AG04450 (cell line): ENCODE measurements around the gene LRP2. TPM values are rescaled to one million over a fixed set of nuclear protein-coding genes. Genes with fewer than 3 reads are reported as not detected.

ENCODE experiments used
- CTCF ChIA-PET: fragments of 300-600, 350-600 bp; formaldehyde crosslinking; extraction: SDS; loops from one replicate; lab custom pipeline; 2022; ENCODE audit warnings: antibody characterized with exemption, inconsistent platforms; lab: Charles Lee
- POLR2A ChIA-PET: fragments of 350-600 bp; formaldehyde crosslinking; extraction: SDS; loops from one replicate; lab custom pipeline; 2021; ENCODE audit warnings: antibody characterized with exemption, inconsistent platforms; lab: Yijun Ruan, JAX
- DNase-seq: peaks from one replicate; pipeline ENCODE4 v3.0.0-alpha.2; 2011; ENCODE audit warnings: low read depth, low spot score
- H3K27ac ChIP-seq: one replicate; pipeline ENCODE4 v1.5.1; 2012; ENCODE audit warnings: low read depth, low read length, control low read depth
- H3K27me3 ChIP-seq: one replicate; pipeline ENCODE4 v1.6.0; 2012; ENCODE audit warnings: low read length; ENCODE audit not compliant: control insufficient read depth, insufficient read depth
- H3K4me3 ChIP-seq: 2 replicates; pipeline ENCODE4 v1.5.1; 2011; ENCODE audit warnings: mild to moderate bottlenecking, low read depth, low read length, control low read depth
- H3K9me3 ChIP-seq: 2 replicates; pipeline ENCODE4 v1.5.1; 2012; ENCODE audit warnings: low read length; ENCODE audit not compliant: control insufficient read depth, insufficient read depth
- polyA plus RNA-seq: library from polyadenylated mRNA; depleted of rRNA; stranded (reverse); fragments of >200 nt; gene quantifications from 2 replicates; pipeline ENCODE4 v1.2.3, GENCODE V29; 2011
- TF ChIP-seq, protein P1 (sequence below): IDR thresholded peaks from 2 replicates; pipeline ENCODE4 v1.5.1; 2011; ENCODE audit warnings: low read depth, low read length, control low read depth, inconsistent platforms

Gene LRP2
- polyA plus RNA-seq, 1 experiment = not detected

GRCh38 chr2:169114056-169114455 lies 248.3 kb downstream of the LRP2 start:
- H3K4me3 ChIP-seq = no peak overlapping the region
- H3K27ac ChIP-seq = no peak overlapping the region
- DNase-seq = no peak
- ChIA-PET POLR2A (no interaction called here), CTCF (interaction anchor here (0.6 to 2.0 kb wide), 2 partner anchors 18 to 283 kb away, joined by 8 to 9 read pairs; no protein-coding TSS in a partner anchor)
- H3K9me3 ChIP-seq = no peaks in the 10 kb centered on the region
- H3K27me3 ChIP-seq = no peaks in the 10 kb centered on the region
- TF ChIP-seq, protein P1, sequence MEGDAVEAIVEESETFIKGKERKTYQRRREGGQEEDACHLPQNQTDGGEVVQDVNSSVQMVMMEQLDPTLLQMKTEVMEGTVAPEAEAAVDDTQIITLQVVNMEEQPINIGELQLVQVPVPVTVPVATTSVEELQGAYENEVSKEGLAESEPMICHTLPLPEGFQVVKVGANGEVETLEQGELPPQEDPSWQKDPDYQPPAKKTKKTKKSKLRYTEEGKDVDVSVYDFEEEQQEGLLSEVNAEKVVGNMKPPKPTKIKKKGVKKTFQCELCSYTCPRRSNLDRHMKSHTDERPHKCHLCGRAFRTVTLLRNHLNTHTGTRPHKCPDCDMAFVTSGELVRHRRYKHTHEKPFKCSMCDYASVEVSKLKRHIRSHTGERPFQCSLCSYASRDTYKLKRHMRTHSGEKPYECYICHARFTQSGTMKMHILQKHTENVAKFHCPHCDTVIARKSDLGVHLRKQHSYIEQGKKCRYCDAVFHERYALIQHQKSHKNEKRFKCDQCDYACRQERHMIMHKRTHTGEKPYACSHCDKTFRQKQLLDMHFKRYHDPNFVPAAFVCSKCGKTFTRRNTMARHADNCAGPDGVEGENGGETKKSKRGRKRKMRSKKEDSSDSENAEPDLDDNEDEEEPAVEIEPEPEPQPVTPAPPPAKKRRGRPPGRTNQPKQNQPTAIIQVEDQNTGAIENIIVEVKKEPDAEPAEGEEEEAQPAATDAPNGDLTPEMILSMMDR = no peak

- ChIA-PET POLR2A (no interaction called here), CTCF (interaction anchor here (0.7 to 2.0 kb wide), 2 partner anchors 19 to 26 kb away, joined by 3 to 9 read pairs; no protein-coding TSS in a partner anchor)
- Histone ChIP-seq H3K27ac (no peak overlapping the region), H3K4me3 (no peak overlapping the region), H3K27me3 (no peaks in the 10 kb centered on the region), H3K9me3 (no peaks in the 10 kb centered on the region)
- no peak for DNase-seq
- TF ChIP-seq, protein P1 = no peak
Measured at GRCh38 chr2:169112841-169113240, 249.5 kb downstream of the LRP2 start.

DNA sequence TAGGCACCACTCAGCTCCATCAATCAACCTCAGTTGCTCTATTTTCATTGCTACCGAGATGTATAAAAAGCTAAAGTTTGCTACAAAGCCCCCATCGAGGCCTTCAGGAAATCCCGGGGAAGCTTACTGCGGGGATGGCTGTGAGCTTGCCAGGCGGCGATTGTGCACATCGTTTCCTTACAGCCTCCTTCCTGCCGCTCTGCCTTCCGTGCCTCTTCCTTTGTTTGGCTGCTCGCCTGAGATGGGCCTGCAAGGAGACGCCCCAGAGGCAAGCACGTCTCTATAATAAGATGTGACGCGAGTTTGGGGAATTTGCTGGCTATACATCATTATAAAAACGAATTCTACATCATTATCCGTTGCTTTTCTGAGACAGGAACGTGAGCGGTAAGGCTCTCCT lies 251.4 kb downstream of the LRP2 start:
- H3K27me3 ChIP-seq = no peaks in the 10 kb centered on the region
- POLR2A ChIA-PET = no interaction called here

GRCh38 chr2:169110419-169110818 lies 251.9 kb downstream of the LRP2 start:
- Histone ChIP-seq H3K27me3 (no peaks in the 10 kb centered on the region), H3K27ac (no peak overlapping the region), H3K9me3 (no peaks in the 10 kb centered on the region), H3K4me3 (no peak overlapping the region)
- no peak for DNase-seq
- CTCF ChIA-PET = interaction anchor here (0.5 to 3.6 kb wide), 15 partner anchors 11 to 517 kb away, joined by 3 to 61 read pairs (median 5); no protein-coding TSS in a partner anchor
- POLR2A ChIA-PET = no interaction called here
- TF ChIP-seq, protein P1 = no peak

More for the DNA sequence above, 251.4 kb downstream of the LRP2 start:
- TF ChIP-seq, protein P1 = no peak
- no peaks in the 10 kb centered on the region for H3K9me3 ChIP-seq
- no peak overlapping the region for H3K4me3 ChIP-seq
- CTCF ChIA-PET = interaction anchor here (0.8 to 3.6 kb wide), 8 partner anchors 20 to 279 kb away, joined by 3 to 61 read pairs (median 3); no protein-coding TSS in a partner anchor
- H3K27ac ChIP-seq = no peak overlapping the region
- no peak for DNase-seq

DNA sequence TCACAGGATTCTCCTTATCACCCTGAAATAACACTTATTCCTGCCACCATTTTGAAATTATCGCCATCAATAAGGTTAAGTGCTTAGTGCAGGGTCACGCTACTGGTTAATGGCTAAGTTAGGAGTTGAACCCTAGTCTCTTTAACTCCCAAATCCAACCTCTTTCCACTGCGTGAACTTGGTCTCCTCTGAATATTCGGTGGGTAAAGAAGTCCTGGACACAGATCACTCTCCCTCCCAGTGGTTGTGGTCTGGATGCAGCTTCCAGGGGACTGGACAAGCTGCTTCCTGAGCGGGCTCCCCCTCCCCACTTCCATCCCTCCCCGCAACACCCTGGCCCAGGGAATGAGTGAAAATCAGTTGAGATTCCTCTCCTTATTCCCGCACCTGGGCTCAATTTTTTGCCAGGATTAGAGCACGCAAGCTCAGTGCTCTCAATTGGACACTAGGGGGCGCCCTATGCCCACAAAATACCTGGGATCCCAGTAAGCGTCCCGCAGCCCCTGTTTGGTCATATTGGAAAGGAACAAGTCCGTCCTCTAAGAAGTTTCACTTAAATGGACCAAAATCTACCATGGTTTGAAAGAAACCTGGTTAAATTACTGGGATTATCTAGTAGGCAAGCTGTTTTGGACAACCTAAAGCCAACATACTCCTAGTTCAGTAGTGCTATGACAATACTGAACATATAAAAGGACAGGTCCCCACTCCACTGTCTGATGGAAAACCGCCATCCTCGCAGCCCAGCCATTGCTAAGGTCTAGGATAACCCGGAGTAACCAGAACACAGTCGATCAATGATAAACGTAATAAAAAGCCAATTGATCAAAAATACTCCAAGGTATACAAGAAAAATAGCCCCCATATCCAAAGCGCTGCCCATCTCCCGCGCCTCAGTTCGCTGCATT lies 252.6 kb downstream of the LRP2 start:
- ChIA-PET POLR2A (interaction anchor here (0.5 to 0.7 kb wide), 2 partner anchors 28 to 720 kb away, joined by 3 to 5 read pairs; no protein-coding TSS in a partner anchor), CTCF (interaction anchor here (0.5 to 3.6 kb wide), 24 partner anchors 10 to 838 kb away, joined by 3 to 61 read pairs (median 4); no protein-coding TSS in a partner anchor)
- no peak overlapping the region for H3K4me3 ChIP-seq
- H3K9me3 ChIP-seq = no peaks in the 10 kb centered on the region
- peak; percentile 24 for DNase-seq
- H3K27ac ChIP-seq = no peak overlapping the region
- no peaks in the 10 kb centered on the region for H3K27me3 ChIP-seq
- TF ChIP-seq, protein P1 = peak; percentile 86
